Bronchial epithelial cell (primary cell): ENCODE measurements around the gene HOXC5. TPM values are rescaled to one million over a fixed set of nuclear protein-coding genes. Genes with fewer than 3 reads are reported as not detected.

ENCODE experiments used
- DNase-seq: peaks from one replicate; pipeline ENCODE4 v3.0.0-alpha.2; 2010; ENCODE audit warnings: low read depth
- FAIRE-seq: peaks from 2 replicates; lab custom pipeline; 2011; peaks lifted over from hg19 to GRCh38; lab: Jason Lieb, UNC
- H3K27me3 ChIP-seq: 2 replicates; pipeline ENCODE4 v1.5.1; 2011; ENCODE audit warnings: low read length; ENCODE audit not compliant: control insufficient read depth, insufficient read depth
- H3K36me3 ChIP-seq: 2 replicates; pipeline ENCODE4 v1.5.1; 2011; ENCODE audit warnings: low read length; ENCODE audit not compliant: control insufficient read depth, insufficient read depth
- H3K4me3 ChIP-seq: 2 replicates; pipeline ENCODE4 v1.5.1; 2011; ENCODE audit warnings: mild to moderate bottlenecking, low read depth, low read length, control low read depth
- total RNA-seq: library from RNA; depleted of rRNA; stranded (reverse); fragments of >200 nt; gene quantifications from 2 replicates; pipeline ENCODE4 v1.2.1, GENCODE V29; 2014
- TF ChIP-seq, protein P1 (sequence below): IDR thresholded peaks from 2 replicates; pipeline ENCODE4 v1.5.1; 2011; ENCODE audit warnings: mild to moderate bottlenecking, moderate library complexity, low read length, control low read depth, inconsistent platforms; ENCODE audit not compliant: insufficient read depth, severe bottlenecking

Gene HOXC5
- total RNA-seq, 1 donor from 2014 or later = not detected

DNA sequence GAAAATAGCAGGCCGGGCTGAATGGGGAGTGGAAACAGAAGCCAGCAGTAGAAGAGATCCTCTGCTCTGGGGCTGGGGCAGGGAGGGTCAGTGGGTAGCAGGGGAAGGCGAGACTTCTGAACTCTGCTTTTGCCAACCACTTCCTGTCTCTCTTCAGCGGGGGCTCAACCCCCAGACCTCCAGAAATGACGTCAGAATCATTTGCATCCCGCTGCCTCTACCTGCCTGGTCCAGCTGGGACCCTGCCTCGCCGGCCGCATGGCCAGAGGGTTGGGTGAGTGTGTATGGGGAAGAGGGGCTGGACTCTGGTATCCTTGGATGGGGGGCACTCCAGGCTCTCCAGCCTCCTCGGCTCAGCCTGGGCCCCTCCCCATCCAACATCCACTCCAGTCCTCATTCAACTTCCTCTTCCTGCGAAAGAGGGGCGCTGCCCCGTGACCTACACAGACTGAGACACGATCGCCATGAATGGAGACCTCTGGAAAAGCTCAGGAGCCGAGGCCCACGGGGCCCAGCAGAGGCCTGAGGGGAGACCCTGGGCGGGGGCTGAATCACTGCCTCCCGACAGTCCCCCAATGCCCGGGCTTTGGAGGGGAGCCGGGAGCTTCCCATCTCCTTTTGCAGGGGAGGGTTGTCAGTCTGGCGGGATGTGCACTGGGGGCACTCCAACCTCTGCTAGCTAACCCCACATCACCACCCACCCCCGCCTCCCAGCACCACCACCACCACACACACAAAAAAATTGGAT, 20.3 kb downstream of the HOXC5 start:
- Histone ChIP-seq H3K27me3 (peaks cover 62% of the 10 kb centered on the region), H3K4me3 (no peak overlapping the region), H3K36me3 (no peaks in the 10 kb centered on the region)
- TF ChIP-seq, protein P1, sequence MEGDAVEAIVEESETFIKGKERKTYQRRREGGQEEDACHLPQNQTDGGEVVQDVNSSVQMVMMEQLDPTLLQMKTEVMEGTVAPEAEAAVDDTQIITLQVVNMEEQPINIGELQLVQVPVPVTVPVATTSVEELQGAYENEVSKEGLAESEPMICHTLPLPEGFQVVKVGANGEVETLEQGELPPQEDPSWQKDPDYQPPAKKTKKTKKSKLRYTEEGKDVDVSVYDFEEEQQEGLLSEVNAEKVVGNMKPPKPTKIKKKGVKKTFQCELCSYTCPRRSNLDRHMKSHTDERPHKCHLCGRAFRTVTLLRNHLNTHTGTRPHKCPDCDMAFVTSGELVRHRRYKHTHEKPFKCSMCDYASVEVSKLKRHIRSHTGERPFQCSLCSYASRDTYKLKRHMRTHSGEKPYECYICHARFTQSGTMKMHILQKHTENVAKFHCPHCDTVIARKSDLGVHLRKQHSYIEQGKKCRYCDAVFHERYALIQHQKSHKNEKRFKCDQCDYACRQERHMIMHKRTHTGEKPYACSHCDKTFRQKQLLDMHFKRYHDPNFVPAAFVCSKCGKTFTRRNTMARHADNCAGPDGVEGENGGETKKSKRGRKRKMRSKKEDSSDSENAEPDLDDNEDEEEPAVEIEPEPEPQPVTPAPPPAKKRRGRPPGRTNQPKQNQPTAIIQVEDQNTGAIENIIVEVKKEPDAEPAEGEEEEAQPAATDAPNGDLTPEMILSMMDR = no peak
- FAIRE-seq (no peak), DNase-seq (no peak)

DNA sequence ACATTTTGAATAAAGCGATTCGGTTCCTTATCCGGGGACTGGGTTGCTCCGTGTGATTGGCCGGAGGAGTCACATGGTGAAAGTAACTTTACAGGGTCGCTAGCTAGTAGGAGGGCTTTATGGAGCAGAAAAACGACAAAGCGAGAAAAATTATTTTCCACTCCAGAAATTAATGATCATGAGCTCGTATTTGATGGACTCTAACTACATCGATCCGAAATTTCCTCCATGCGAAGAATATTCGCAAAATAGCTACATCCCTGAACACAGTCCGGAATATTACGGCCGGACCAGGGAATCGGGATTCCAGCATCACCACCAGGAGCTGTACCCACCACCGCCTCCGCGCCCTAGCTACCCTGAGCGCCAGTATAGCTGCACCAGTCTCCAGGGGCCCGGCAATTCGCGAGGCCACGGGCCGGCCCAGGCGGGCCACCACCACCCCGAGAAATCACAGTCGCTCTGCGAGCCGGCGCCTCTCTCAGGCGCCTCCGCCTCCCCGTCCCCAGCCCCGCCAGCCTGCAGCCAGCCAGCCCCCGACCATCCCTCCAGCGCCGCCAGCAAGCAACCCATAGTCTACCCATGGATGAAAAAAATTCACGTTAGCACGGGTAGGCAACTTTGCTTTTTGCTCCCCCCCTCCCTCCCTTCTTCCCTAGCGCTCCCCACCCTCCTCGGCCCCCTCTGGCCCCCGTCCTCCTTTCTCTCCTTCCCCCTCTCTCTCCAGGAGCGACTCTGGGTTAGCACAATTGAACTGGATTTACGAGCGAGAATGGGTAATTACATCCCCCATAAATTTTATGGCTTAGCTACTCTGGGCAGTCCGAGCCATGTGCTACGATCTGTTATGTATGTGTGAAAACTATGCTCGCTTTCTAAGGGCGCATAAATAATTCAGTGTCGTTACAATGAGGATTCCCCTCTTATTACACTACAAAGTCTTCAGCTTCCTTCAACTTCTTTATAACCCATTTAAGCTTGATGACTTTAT, 21.2 kb downstream of the HOXC5 start, which contains the start of gene HOXC4:
Gene HOXC4, plus strand, starts transcription at position 85 of the 991 bp plus-strand sequence. Its CDS starts 88 bp downstream, at position 173.
- TF ChIP-seq, protein P1 = no peak

DNA sequence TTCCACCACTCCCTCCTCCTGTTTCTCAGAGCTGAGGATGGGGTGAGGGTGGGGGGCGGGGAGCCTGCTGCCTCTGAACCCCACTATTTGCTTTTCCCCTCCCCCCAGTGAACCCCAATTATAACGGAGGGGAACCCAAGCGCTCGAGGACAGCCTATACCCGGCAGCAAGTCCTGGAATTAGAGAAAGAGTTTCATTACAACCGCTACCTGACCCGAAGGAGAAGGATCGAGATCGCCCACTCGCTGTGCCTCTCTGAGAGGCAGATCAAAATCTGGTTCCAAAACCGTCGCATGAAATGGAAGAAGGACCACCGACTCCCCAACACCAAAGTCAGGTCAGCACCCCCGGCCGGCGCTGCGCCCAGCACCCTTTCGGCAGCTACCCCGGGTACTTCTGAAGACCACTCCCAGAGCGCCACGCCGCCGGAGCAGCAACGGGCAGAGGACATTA, 21.9 kb downstream of the HOXC5 start:
- FAIRE-seq = no peak
- H3K27me3 ChIP-seq = peaks cover 67% of the 10 kb centered on the region
- no peak overlapping the region for H3K4me3 ChIP-seq
- TF ChIP-seq, protein P1 = no peak
- DNase-seq = no peak
- H3K36me3 ChIP-seq = no peaks in the 10 kb centered on the region

More for the DNA sequence above, 21.2 kb downstream of the HOXC5 start, which contains the start of gene HOXC4:
- FAIRE-seq (no peak), DNase-seq (no peak)
- Histone ChIP-seq H3K36me3 (no peaks in the 10 kb centered on the region), H3K27me3 (peaks cover 64% of the 10 kb centered on the region), H3K4me3 (no peak within 1 kb of the TSS)

DNA sequence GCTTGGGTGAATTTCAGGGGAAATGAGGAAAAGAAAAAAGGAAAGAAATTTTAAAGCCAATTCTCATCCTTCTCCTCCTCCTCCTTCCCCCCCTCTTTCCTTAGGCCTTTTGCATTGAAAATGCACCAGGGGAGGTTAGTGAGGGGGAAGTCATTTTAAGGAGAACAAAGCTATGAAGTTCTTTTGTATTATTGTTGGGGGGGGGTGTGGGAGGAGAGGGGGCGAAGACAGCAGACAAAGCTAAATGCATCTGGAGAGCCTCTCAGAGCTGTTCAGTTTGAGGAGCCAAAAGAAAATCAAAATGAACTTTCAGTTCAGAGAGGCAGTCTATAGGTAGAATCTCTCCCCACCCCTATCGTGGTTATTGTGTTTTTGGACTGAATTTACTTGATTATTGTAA, 22.7 kb downstream of the HOXC5 start:
- FAIRE-seq (no peak), DNase-seq (no peak)
- TF ChIP-seq, protein P1 = no peak
- Histone ChIP-seq H3K36me3 (no peaks in the 10 kb centered on the region), H3K4me3 (no peak overlapping the region), H3K27me3 (peaks cover 68% of the 10 kb centered on the region)

DNA sequence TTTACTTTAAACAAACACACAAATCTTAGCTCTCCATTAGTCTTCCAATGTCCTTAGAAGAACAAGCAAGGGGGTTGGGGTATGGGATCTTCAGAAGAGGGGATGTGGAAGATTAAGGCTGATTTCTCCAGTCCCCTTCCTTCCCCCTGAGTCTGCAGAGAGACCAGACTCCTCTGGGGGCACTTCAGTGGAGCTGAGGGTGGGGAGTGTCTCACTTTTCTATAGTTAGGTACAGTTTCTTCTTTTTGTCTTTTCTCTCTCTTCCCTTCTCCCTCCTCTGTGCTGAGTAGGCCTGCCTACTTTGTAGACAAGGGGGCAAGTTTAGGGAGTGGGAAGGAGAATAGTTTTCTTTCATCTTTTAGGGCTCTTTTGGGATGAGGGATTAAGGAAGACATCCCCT, 23.3 kb downstream of the HOXC5 start:
- TF ChIP-seq, protein P1 = no peak
- Histone ChIP-seq H3K27me3 (peaks cover 69% of the 10 kb centered on the region), H3K36me3 (no peaks in the 10 kb centered on the region), H3K4me3 (no peak overlapping the region)
- no peak for FAIRE-seq
- no peak for DNase-seq
